HepG2 (cell line): ENCODE results near the gene GYS1. TPM values are rescaled to one million over a fixed set of nuclear protein-coding genes. Genes with fewer than 3 reads are reported as not detected.
A peak's percentile ranks its signal among the peaks of the same experiment; 100 is the strongest.

Experiments used
- BHLHE40 ChIP-seq: IDR thresholded peaks from 2 replicates; pipeline ENCODE4 v1.6.1; 2011; ENCODE audit warnings: low read length, improper control_type of control experiment
- CAMTA2 ChIP-seq: sonication (generic); formaldehyde crosslinking; IDR thresholded peaks from 2 replicates; pipeline ENCODE4 v1.4.0; 2020; ENCODE audit warnings: mild to moderate bottlenecking, missing genetic modification reagents, borderline replicate concordance
- DNMT1 ChIP-seq: sonication (generic); formaldehyde crosslinking; IDR thresholded peaks from 2 replicates; pipeline ENCODE4 v1.5.1; 2020; ENCODE audit warnings: mild to moderate bottlenecking, missing genetic modification reagents
- GABPA ChIP-seq, 2 experiments: IDR thresholded peaks; 2 replicates each; pipeline ENCODE4 v1.6.1; 2011 to 2016; ENCODE audit warnings: low read depth in 2 of 2, low read length in 1 of 2, missing biosample characterization in 1 of 2, missing genetic modification characterization in 1 of 2
- GFI1 ChIP-seq: sonication (generic); formaldehyde crosslinking; IDR thresholded peaks from 2 replicates; pipeline ENCODE4 v1.5.0; 2020; ENCODE audit warnings: missing genetic modification reagents, mild to moderate bottlenecking, borderline replicate concordance
- IRX3 ChIP-seq: sonication (generic); formaldehyde crosslinking; IDR thresholded peaks from 2 replicates; pipeline ENCODE4 v1.8.1; 2023; ENCODE audit warnings: mild to moderate bottlenecking, low read depth, missing genetic modification reagents, borderline replicate concordance
- MATR3 ChIP-seq: sonication (generic); formaldehyde crosslinking; IDR thresholded peaks from 2 replicates; pipeline ENCODE4 v1.4.0; 2020; ENCODE audit warnings: missing genetic modification reagents
- MEIS2 ChIP-seq: sonication (generic); formaldehyde crosslinking; IDR thresholded peaks from 2 replicates; pipeline ENCODE4 v1.9.0; 2021; ENCODE audit warnings: mild to moderate bottlenecking, missing genetic modification reagents
- PITX1 ChIP-seq: sonication (generic); formaldehyde crosslinking; IDR thresholded peaks from 2 replicates; pipeline ENCODE4 v1.5.1; 2020; ENCODE audit warnings: mild to moderate bottlenecking, missing genetic modification reagents
- SKI ChIP-seq: fragments of 450-650 bp; IDR thresholded peaks from one replicate; pipeline ENCODE4 v1.6.1; 2018; ENCODE audit warnings: mild to moderate bottlenecking; ENCODE audit not compliant: partially characterized antibody
- STAG1 ChIP-seq: sonication (generic); formaldehyde crosslinking; IDR thresholded peaks from 2 replicates; pipeline ENCODE4 v1.4.0; 2020; ENCODE audit warnings: missing genetic modification reagents
- TCF12 ChIP-seq, 2 experiments: fragments of 450-650 bp in 1 of 2; sonication (generic) in 1 of 2; formaldehyde crosslinking in 1 of 2; IDR thresholded peaks; 2 replicates each; pipeline versions ENCODE4 v1.6.1 to v1.8.0; 2017 to 2022; ENCODE audit warnings: antibody characterized with exemption in 1 of 2, mild to moderate bottlenecking in 1 of 2, missing genetic modification reagents in 1 of 2, moderate library complexity in 1 of 2
- TEAD3 ChIP-seq: optimal IDR thresholded peaks from 2 replicates; pipeline ENCODE3; 2016; ENCODE audit warnings: borderline replicate concordance
- ZC3H4 ChIP-seq: sonication (generic); formaldehyde crosslinking; IDR thresholded peaks from 2 replicates; pipeline ENCODE4 v1.4.0; 2020; ENCODE audit warnings: missing genetic modification reagents, borderline replicate concordance
- ZMYM4 ChIP-seq: sonication (generic); formaldehyde crosslinking; IDR thresholded peaks from 2 replicates; pipeline ENCODE4 v1.8.1; 2023; ENCODE audit warnings: mild to moderate bottlenecking, missing genetic modification reagents
- ZNF232 ChIP-seq: sonication (generic); formaldehyde crosslinking; IDR thresholded peaks from 2 replicates; pipeline ENCODE4 v1.4.0; 2020; ENCODE audit warnings: missing genetic modification reagents, borderline replicate concordance
- ZNF569 ChIP-seq: sonication (generic); formaldehyde crosslinking; IDR thresholded peaks from 2 replicates; pipeline ENCODE4 v1.5.0; 2020; ENCODE audit warnings: mild to moderate bottlenecking, missing genetic modification reagents, moderate library complexity, borderline replicate concordance
- ZNF709 ChIP-seq: sonication (generic); formaldehyde crosslinking; IDR thresholded peaks from 2 replicates; pipeline ENCODE4 v1.5.0; 2020; ENCODE audit warnings: mild to moderate bottlenecking, missing genetic modification reagents
- ZNF749 ChIP-seq: sonication (generic); formaldehyde crosslinking; IDR thresholded peaks from 2 replicates; pipeline ENCODE4 v1.8.0; 2022; ENCODE audit warnings: mild to moderate bottlenecking, missing genetic modification reagents, moderate library complexity, borderline replicate concordance
- ZNF841 ChIP-seq: sonication (generic); formaldehyde crosslinking; IDR thresholded peaks from 2 replicates; pipeline ENCODE4 v1.8.1; 2023; ENCODE audit warnings: missing genetic modification reagents, borderline replicate concordance
- ZSCAN31 ChIP-seq: sonication (generic); formaldehyde crosslinking; IDR thresholded peaks from 2 replicates; pipeline ENCODE4 v1.5.0; 2020; ENCODE audit warnings: low read depth, mild to moderate bottlenecking, missing genetic modification reagents
- polyA plus RNA-seq, 8 experiments: library from polyadenylated mRNA; depleted of rRNA in 3 of 8; stranded (reverse) in 7 of 8; unstranded in 1 of 8; fragments of >200 nt; fragmentation: Illumina TruSeq in 4 of 8; extraction: Trizol in 4 of 8; gene quantifications; 2 replicates each; pipeline versions ENCODE4 v1.2.1 to v1.2.3, GENCODE V29; 2011 to 2016; ENCODE audit warnings: low read depth in 4 of 8, missing spikeins in 1 of 8, mixed read lengths in 1 of 8; ENCODE audit not compliant: insufficient read depth in 1 of 8
- total RNA-seq, 5 experiments: library from RNA; depleted of rRNA; stranded (reverse); fragments of >200 nt; fragmentation: Illumina TruSeq; extraction: Trizol; gene quantifications; 2 replicates each; pipeline ENCODE4 v1.2.3, GENCODE V29; 2016; ENCODE audit warnings: low read depth in 1 of 5
- TF ChIP-seq, protein P1 (sequence below): sonication (generic); formaldehyde crosslinking; IDR thresholded peaks from 2 replicates; pipeline ENCODE4 v1.8.0; 2022; ENCODE audit warnings: missing genetic modification reagents, mild to moderate bottlenecking, borderline replicate concordance
- TF ChIP-seq, protein P2 (sequence below): sonication (generic); formaldehyde crosslinking; IDR thresholded peaks from 2 replicates; pipeline ENCODE4 v1.4.0; 2020; ENCODE audit warnings: mild to moderate bottlenecking, missing genetic modification reagents
- TF ChIP-seq, protein P3 (sequence below): sonication (generic); formaldehyde crosslinking; IDR thresholded peaks from 2 replicates; pipeline ENCODE4 v1.5.0; 2020; ENCODE audit warnings: missing genetic modification reagents

The GYS1 gene
- total and polyA plus RNA-seq, 2 of the 13 experiments (the other 11 are each of a cell fraction or from before 2014, with no cell fraction given), result 18.4 to 42.1 TPM

DNA sequence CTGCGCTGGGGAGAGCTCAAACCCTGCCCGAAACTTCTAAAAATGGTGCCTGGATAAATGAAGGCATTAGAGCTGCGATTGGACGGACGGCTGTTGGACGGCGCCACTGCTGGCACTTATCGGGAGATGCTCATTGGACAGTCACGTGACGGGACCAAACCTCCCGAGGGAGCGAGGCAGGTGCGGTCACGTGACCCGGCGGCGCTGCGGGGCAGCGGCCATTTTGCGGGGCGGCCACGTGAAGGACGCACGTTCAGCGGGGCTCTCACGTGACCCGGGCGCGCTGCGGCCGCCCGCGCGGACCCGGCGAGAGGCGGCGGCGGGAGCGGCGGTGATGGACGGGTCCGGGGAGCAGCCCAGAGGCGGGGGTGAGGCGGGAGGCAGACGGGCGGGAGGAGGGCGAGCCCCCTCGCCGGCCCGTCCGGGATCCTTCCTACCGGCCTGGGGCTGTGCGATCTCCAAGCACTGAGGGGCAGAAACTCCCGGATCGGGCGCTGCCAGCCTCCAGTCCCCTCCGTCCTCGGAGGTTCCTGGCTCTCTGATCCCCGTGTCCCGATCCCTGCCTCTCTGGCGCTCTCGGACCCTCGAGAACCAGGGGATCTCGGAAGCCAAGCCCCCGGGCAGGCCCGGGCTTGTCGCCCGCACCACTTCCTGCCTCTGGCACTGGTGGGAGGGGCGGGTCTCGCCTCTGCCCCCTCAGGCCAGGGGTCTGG, 38.4 kb downstream of the GYS1 start, which contains the start of gene BAX (continued):
- TF ChIP-seq MATR3 (CRISPR knock-in tag) (no peak), PITX1 (CRISPR knock-in tag) (no peak), TCF12 (IDR thresholded peaks at IDR 0.05) (no peak), TCF12 (CRISPR knock-in tag; IDR thresholded peaks at IDR 0.05) (peak; percentile 84), IRX3 (CRISPR knock-in tag) (peak; percentile 75; the same call in 1 of the 2 replicates), ZNF749 (CRISPR knock-in tag) (peak; percentile 82; the same call in 1 of the 2 replicates), CAMTA2 (CRISPR knock-in tag) (peak; percentile 62; the same call in 1 of the 2 replicates), GFI1 (CRISPR knock-in tag) (peak; percentile 33; the same call in 1 of the 2 replicates), ZSCAN31 (no peak), ZMYM4 (CRISPR knock-in tag) (peak; percentile 75), SKI (peak; percentile 6), ZNF232 (CRISPR knock-in tag) (no peak; the same call in 1 of the 2 replicates), DNMT1 (CRISPR knock-in tag) (no peak), STAG1 (CRISPR knock-in tag) (no peak), MEIS2 (CRISPR knock-in tag) (peak; percentile 74; the same call in 1 of the 2 replicates), BHLHE40 (peak; percentile 100), GABPA (IDR thresholded peaks at IDR 0.05; ENCODE audit: low read depth, low read length) (no peak), GABPA (CRISPR knock-in tag; IDR thresholded peaks at IDR 0.05; ENCODE audit: low read depth) (peak; percentile 48), ZC3H4 (CRISPR knock-in tag) (no peak), TEAD3 (CRISPR knock-in tag) (peak; percentile 71), ZNF709 (CRISPR knock-in tag) (0 out of 2 replicates have a peak, but pooled peaks have one; percentile 25), ZNF841 (CRISPR knock-in tag) (no peak), ZNF569 (CRISPR knock-in tag) (no peak)
- TF ChIP-seq, protein P1, sequence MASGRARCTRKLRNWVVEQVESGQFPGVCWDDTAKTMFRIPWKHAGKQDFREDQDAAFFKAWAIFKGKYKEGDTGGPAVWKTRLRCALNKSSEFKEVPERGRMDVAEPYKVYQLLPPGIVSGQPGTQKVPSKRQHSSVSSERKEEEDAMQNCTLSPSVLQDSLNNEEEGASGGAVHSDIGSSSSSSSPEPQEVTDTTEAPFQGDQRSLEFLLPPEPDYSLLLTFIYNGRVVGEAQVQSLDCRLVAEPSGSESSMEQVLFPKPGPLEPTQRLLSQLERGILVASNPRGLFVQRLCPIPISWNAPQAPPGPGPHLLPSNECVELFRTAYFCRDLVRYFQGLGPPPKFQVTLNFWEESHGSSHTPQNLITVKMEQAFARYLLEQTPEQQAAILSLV (CRISPR knock-in tag), result peak; percentile 77; the same call in 1 of the 2 replicates
- TF ChIP-seq, protein P2, sequence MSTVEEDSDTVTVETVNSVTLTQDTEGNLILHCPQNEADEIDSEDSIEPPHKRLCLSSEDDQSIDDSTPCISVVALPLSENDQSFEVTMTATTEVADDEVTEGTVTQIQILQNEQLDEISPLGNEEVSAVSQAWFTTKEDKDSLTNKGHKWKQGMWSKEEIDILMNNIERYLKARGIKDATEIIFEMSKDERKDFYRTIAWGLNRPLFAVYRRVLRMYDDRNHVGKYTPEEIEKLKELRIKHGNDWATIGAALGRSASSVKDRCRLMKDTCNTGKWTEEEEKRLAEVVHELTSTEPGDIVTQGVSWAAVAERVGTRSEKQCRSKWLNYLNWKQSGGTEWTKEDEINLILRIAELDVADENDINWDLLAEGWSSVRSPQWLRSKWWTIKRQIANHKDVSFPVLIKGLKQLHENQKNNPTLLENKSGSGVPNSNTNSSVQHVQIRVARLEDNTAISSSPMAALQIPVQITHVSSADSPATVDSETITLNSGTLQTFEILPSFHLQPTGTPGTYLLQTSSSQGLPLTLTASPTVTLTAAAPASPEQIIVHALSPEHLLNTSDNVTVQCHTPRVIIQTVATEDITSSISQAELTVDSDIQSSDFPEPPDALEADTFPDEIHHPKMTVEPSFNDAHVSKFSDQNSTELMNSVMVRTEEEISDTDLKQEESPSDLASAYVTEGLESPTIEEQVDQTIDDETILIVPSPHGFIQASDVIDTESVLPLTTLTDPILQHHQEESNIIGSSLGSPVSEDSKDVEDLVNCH, result no peak
- TF ChIP-seq, protein P3, sequence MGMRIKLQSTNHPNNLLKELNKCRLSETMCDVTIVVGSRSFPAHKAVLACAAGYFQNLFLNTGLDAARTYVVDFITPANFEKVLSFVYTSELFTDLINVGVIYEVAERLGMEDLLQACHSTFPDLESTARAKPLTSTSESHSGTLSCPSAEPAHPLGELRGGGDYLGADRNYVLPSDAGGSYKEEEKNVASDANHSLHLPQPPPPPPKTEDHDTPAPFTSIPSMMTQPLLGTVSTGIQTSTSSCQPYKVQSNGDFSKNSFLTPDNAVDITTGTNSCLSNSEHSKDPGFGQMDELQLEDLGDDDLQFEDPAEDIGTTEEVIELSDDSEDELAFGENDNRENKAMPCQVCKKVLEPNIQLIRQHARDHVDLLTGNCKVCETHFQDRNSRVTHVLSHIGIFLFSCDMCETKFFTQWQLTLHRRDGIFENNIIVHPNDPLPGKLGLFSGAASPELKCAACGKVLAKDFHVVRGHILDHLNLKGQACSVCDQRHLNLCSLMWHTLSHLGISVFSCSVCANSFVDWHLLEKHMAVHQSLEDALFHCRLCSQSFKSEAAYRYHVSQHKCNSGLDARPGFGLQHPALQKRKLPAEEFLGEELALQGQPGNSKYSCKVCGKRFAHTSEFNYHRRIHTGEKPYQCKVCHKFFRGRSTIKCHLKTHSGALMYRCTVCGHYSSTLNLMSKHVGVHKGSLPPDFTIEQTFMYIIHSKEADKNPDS (CRISPR knock-in tag), result no peak; the same call in 1 of the 2 replicates
